CD8-positive, alpha-beta memory T cell (primary cell): ENCODE results near the gene BOK. TPM values are rescaled to one million over a fixed set of nuclear protein-coding genes. Genes with fewer than 3 reads are reported as not detected.

ENCODE experiments used
- CTCF ChIA-PET: fragments of 350-600 bp; sonication (Branson Sonifier 250); formaldehyde crosslinking; loops from one replicate; lab custom pipeline; 2021; ENCODE audit warnings: antibody characterized with exemption; lab: Charles Lee
- POLR2A ChIA-PET: fragments of 350-600 bp; sonication (Branson Sonifier 250); formaldehyde crosslinking; loops from one replicate; lab custom pipeline; 2021; ENCODE audit warnings: antibody characterized with exemption; lab: Charles Lee
- DNase-seq, 5 donors: peaks; one replicate each; pipeline versions ENCODE4 v3.0.0 to v3.0.0-alpha.2; 2020 to 2022; ENCODE audit warnings: mixed read lengths in 1 of 5
- H3K27ac ChIP-seq: one replicate; pipeline ENCODE4 v1.7.0; 2013; ENCODE audit warnings: low read depth, mild to moderate bottlenecking, low read length, moderate library complexity
- H3K27me3 ChIP-seq: 2 replicates; pipeline ENCODE4 v1.7.0; 2013; ENCODE audit warnings: low read length, mild to moderate bottlenecking; ENCODE audit not compliant: insufficient read depth, poor library complexity, severe bottlenecking
- H3K36me3 ChIP-seq: 2 replicates; pipeline ENCODE4 v1.7.0; 2013; ENCODE audit warnings: mild to moderate bottlenecking, low read length, moderate library complexity; ENCODE audit not compliant: insufficient read depth
- H3K4me1 ChIP-seq: 2 replicates; pipeline ENCODE4 v1.7.0; 2013; ENCODE audit warnings: mild to moderate bottlenecking, low read length, moderate library complexity; ENCODE audit not compliant: insufficient read depth
- H3K4me3 ChIP-seq: 2 replicates; pipeline ENCODE4 v1.7.0; 2013; ENCODE audit warnings: mild to moderate bottlenecking, low read length
- H3K9me3 ChIP-seq: 2 replicates; pipeline ENCODE4 v1.7.0; 2013; ENCODE audit warnings: mild to moderate bottlenecking, low read length
- H3K27ac Mint-ChIP-seq, 8 donors: one replicate each; pipeline ENCODE4 v1.8.0; 2020 to 2021; ENCODE audit warnings: mixed read lengths in 8 of 8, mild to moderate bottlenecking in 6 of 8, inconsistent platforms in 3 of 8, moderate library complexity in 3 of 8
- H3K27me3 Mint-ChIP-seq, 2 donors: one replicate each; pipeline ENCODE4 v1.8.0; 2020 to 2021; ENCODE audit warnings: mixed read lengths in 2 of 2, mild to moderate bottlenecking in 1 of 2, moderate library complexity in 1 of 2
- H3K36me3 Mint-ChIP-seq, 3 donors: one replicate each; pipeline ENCODE4 v1.8.0; 2020 to 2021; ENCODE audit warnings: mixed read lengths in 3 of 3, inconsistent platforms in 1 of 3, mild to moderate bottlenecking in 1 of 3
- H3K4me1 Mint-ChIP-seq, 3 donors: one replicate each; pipeline ENCODE4 v1.8.0; 2020 to 2021; ENCODE audit warnings: mixed read lengths in 3 of 3, inconsistent platforms in 1 of 3, mild to moderate bottlenecking in 1 of 3
- H3K4me3 Mint-ChIP-seq, 7 donors: one replicate each; pipeline ENCODE4 v1.8.0; 2020 to 2021; ENCODE audit warnings: mixed read lengths in 7 of 7, mild to moderate bottlenecking in 6 of 7, moderate library complexity in 4 of 7, inconsistent platforms in 2 of 7
- H3K9me3 Mint-ChIP-seq, 5 donors: one replicate each; pipeline ENCODE4 v1.8.0; 2020 to 2022; ENCODE audit warnings: mixed read lengths in 5 of 5, mild to moderate bottlenecking in 3 of 5, moderate library complexity in 2 of 5, inconsistent platforms in 1 of 5
- polyA plus RNA-seq: library from polyadenylated mRNA; unstranded; fragments of 300-500 nt; fragmentation: Illumina TruSeq; gene quantifications from one replicate; pipeline ENCODE4 v1.2.3, GENCODE V29; 2021
- total RNA-seq, 2 experiments: library from RNA; stranded (reverse); gene quantifications; one replicate each; pipeline ENCODE4 v1.2.3, GENCODE V29; 2021

Gene BOK, protein sequence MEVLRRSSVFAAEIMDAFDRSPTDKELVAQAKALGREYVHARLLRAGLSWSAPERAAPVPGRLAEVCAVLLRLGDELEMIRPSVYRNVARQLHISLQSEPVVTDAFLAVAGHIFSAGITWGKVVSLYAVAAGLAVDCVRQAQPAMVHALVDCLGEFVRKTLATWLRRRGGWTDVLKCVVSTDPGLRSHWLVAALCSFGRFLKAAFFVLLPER
- not detected for total RNA-seq
- not detected for polyA plus RNA-seq

DNA sequence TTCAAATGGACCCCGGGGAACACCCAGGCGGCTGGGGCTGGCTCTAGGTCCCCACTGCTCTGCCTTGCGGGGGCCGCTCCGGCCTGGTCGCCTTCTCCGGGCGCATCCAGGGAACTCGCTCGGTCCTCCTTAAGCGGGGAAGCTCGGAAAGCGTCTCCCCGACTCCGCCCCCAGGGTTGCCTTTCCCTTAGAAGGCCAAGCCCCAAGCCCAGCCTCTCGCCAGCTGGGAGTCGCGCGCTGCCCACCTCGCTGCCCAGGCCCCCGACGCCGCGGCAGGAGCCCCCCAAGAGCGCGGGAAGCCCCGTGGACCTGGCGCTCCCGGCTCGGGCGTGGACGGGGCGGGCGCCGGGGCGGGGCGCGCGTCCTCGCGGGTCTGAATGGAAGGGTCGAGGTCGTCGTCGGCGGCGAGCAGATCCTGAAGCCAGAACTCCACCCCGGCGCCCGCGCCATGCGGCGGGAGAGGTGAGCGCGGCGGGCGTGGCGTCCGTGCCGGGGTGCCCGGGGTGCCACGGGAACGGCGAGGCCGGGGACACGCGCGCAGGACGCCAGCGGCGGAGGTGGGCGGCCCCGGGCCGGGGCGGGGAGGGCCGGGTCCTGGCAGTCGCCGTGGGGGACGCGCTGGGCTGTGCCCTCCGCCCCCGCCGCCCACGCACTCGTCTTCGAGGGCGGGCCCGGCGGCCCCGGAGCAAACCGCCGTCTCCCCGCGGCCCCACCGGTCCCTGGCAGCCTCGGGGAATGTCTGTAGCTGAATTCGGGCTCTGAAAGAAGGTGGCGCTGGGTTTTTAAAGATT, at the start of gene BOK:
BOK (plus strand) TSS at position 214 of the 791 bp plus-strand sequence. CDS start 739 bp downstream, outside the sequence.
- DNase-seq, result no peak
- POLR2A ChIA-PET, result no interaction called here
- Mint-ChIP-seq H3K27ac (no peak within 1 kb of the TSS), H3K4me3 (peak within 1 kb of the TSS; percentile 52 to 74 (median 62)), H3K36me3 (peaks cover 0 to 12% (median 0%) of the 10 kb centered on the region in 3 donors), H3K27me3 (peaks cover 36 to 47% of the 10 kb centered on the region in 2 donors), H3K4me1 (peaks cover 9 to 19% (median 11%) of the 10 kb centered on the region in 3 donors), H3K9me3 (peaks cover 9 to 25% (median 14%) of the 10 kb centered on the region in 5 donors)
- Histone ChIP-seq H3K27me3 (peaks cover 4% of the 10 kb centered on the region), H3K27ac (no peak within 1 kb of the TSS), H3K4me3 (no peak within 1 kb of the TSS), H3K4me1 (no peaks in the 10 kb centered on the region), H3K36me3 (no peaks in the 10 kb centered on the region), H3K9me3 (no peaks in the 10 kb centered on the region)
- CTCF ChIA-PET, result no interaction called here

DNA sequence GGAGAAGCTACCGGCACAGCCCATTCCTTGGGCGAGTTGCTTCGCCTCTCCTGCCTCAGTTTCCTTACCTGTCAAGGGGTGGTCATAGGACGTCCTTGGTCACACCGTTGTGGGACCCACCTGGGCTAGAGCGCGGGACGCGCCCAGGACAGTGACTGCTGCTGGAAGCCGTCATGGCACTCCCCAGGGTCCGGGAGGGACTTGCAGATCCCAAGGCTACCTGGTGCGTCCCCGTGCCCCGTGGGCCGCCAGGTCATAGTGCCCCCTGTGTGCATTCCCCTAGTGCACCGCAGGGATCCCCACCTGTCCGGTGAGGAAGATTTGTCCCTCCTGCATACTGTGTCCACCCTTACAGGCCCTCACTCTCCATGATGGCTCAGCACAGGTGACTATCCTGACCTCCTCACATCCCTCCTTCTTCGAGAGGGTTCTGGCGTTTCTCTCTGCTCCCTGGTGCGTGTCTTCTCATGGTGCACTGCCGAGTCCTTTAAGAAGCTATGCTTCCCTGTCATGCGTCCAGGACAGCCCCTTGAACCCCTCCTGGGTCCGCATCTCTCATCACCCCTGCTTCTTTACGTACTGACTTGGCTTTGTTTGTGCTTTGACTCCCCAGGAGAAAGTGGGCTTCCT, 49.3 kb upstream of the BOK start:
- DNase-seq, result no peak
- ChIA-PET POLR2A (no interaction called here), CTCF (no interaction called here)
- peak overlapping the region; percentile 10 to 89 (median 77) for H3K27ac Mint-ChIP-seq
- Histone ChIP-seq H3K36me3 (no peaks in the 10 kb centered on the region), H3K27ac (peak overlapping the region; percentile 73), H3K4me3 (peak overlapping the region; percentile 80), H3K4me1 (peaks cover 16% of the 10 kb centered on the region), H3K27me3 (no peaks in the 10 kb centered on the region), H3K9me3 (no peaks in the 10 kb centered on the region)
- no peaks in the 10 kb centered on the region for H3K9me3 Mint-ChIP-seq
- H3K4me1 Mint-ChIP-seq, result peaks cover 19 to 41% (median 23%) of the 10 kb centered on the region in 3 donors
- peak overlapping the region; percentile 79 to 92 (median 83) for H3K4me3 Mint-ChIP-seq
- H3K27me3 Mint-ChIP-seq, result peaks cover 1 to 7% of the 10 kb centered on the region in 2 donors
- peaks cover 0 to 5% (median 0%) of the 10 kb centered on the region in 3 donors for H3K36me3 Mint-ChIP-seq

DNA sequence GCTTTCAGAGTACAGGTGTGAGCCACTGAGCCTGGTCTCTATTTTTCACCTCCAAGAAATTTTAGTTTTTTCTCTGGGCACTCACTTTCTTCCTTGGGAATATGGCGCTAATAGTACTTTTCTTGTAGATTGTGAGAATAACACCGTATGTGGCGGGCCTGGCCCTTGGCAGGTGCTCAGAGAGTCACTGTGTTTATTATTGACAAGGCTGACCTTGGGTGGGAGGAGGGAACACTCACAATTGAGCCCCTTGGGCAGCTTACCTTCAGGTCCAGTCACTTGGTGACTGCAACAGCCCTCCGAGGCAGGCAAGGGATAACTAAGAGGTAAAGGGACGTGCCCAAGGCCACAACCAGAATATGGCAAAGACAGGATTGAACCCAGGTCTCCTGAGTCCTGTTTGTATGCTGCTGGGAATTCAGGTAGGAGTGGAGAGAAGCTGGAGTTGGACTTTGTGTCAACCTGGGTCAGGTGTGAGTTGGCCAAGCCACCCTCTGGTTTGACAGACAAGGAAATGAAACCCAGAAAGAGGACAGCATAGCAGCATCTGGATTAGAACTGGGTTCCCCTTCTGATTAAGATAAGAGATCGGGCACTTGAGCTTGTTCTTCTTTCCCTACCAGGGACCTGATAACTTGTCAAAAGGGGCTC, 47.3 kb upstream of the BOK start:
- Histone ChIP-seq H3K27me3 (no peaks in the 10 kb centered on the region), H3K9me3 (no peaks in the 10 kb centered on the region), H3K36me3 (no peaks in the 10 kb centered on the region), H3K4me3 (no peak overlapping the region), H3K4me1 (peaks cover 16% of the 10 kb centered on the region), H3K27ac (no peak overlapping the region)
- no peak for DNase-seq
- ChIA-PET POLR2A (no interaction called here), CTCF (no interaction called here)
- Mint-ChIP-seq H3K4me1 (peaks cover 15 to 25% (median 17%) of the 10 kb centered on the region in 3 donors), H3K36me3 (peaks cover 0 to 2% (median 0%) of the 10 kb centered on the region in 3 donors), H3K9me3 (no peaks in the 10 kb centered on the region), H3K27ac (no peak overlapping the region), H3K27me3 (peaks cover 1 to 7% of the 10 kb centered on the region in 2 donors), H3K4me3 (peak overlapping the region in 3 of 7 donors; percentile 37 to 84 (median 54))

DNA sequence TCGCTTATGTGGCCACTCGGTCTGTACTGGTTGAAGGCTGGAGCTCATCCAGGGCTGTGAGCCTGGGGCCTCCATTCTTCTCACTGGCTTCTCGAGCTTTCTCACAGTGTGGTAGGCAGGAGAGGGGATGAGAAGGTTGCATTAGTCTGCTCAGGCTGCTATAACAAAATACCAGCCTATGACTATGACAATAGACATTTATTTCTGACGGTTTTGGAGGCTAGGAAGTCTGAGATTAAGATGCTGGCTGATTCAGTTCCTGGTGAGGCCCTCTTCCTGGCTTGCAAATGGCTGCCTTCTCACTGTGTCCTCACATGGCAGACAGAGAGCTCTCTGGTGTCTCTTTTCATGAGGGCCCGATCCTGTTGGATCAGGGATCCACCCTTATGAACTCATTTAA, 44.0 kb upstream of the BOK start:
- Mint-ChIP-seq H3K4me1 (peaks cover 4 to 9% (median 6%) of the 10 kb centered on the region in 3 donors), H3K27me3 (peaks cover 2 to 10% of the 10 kb centered on the region in 2 donors), H3K36me3 (no peaks in the 10 kb centered on the region), H3K27ac (peak overlapping the region in 2 of 8 donors; percentile 11 to 22), H3K9me3 (no peaks in the 10 kb centered on the region), H3K4me3 (peak overlapping the region in 1 of 7 donors; percentile 12)
- CTCF ChIA-PET, result no interaction called here
- H3K4me3 ChIP-seq, result no peak overlapping the region
- no peaks in the 10 kb centered on the region for H3K27me3 ChIP-seq
- DNase-seq, result no peak
- no peaks in the 10 kb centered on the region for H3K4me1 ChIP-seq
- no peaks in the 10 kb centered on the region for H3K36me3 ChIP-seq
- H3K9me3 ChIP-seq, result no peaks in the 10 kb centered on the region
- POLR2A ChIA-PET, result no interaction called here
- no peak overlapping the region for H3K27ac ChIP-seq

DNA sequence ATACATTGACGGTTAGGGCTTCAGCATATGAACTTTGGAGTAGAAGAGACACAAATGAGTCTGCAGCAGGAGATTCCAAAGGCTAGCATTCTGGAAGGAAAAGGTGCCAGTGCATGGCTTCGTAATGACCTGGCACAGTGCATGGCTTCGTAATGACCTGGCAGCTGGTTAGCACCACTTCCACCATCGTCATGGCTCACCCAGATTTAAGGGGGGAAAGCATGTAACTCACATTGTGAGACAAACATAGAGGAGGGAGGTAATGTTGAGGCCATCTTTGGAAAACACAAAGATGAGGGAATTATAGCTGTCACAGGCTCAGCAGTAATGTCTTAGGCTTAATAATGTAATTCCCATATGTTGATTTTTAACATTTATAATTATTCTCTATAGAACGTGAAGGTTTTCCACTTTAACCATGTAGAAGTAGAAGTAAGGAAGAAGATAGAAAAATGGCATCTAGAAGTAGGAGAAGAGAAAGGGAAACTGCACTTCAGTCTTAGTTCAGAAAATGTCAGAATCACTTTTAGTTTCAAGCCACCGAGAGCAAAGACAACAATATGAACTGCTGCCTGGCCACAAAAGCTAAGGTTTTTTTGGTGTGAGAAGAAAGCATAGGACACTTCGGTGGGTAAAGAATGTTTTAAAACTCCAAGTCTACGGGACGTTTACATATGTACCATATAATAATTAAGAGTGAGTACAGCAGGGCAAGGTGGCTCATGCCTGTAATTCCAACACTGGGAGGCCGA, 43.4 kb upstream of the BOK start:
- Histone ChIP-seq H3K4me1 (no peaks in the 10 kb centered on the region), H3K36me3 (no peaks in the 10 kb centered on the region), H3K27ac (no peak overlapping the region), H3K4me3 (no peak overlapping the region), H3K27me3 (no peaks in the 10 kb centered on the region), H3K9me3 (no peaks in the 10 kb centered on the region)
- ChIA-PET CTCF (no interaction called here), POLR2A (no interaction called here)
- Mint-ChIP-seq H3K4me3 (peak overlapping the region in 1 of 7 donors; percentile 12), H3K4me1 (peaks cover 0 to 6% (median 4%) of the 10 kb centered on the region in 3 donors), H3K27me3 (peaks cover 3 to 10% of the 10 kb centered on the region in 2 donors), H3K36me3 (no peaks in the 10 kb centered on the region), H3K9me3 (no peaks in the 10 kb centered on the region), H3K27ac (peak overlapping the region in 2 of 8 donors; percentile 22 to 23)
- DNase-seq, result no peak

DNA sequence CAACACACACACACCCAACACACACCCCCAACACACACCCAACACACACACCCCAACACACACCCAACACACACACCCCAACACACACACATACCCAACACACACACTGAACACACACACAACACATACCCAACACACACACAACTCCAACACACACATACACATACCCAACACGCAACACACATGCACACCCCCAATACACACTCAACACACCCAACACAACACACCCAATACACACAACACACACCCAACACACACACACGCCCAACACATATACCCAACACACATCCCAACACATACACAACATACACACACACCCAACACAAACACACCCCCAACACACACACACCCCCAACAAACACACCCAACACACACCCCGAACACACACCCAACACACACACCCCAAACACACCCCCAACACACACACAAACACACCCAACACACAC, 42.0 kb upstream of the BOK start:
- Histone ChIP-seq H3K36me3 (no peaks in the 10 kb centered on the region), H3K9me3 (no peaks in the 10 kb centered on the region), H3K4me3 (no peak overlapping the region), H3K4me1 (no peaks in the 10 kb centered on the region), H3K27ac (no peak overlapping the region), H3K27me3 (no peaks in the 10 kb centered on the region)
- POLR2A ChIA-PET, result no interaction called here
- H3K36me3 Mint-ChIP-seq, result no peaks in the 10 kb centered on the region
- H3K27ac Mint-ChIP-seq, result no peak overlapping the region
- no peaks in the 10 kb centered on the region for H3K9me3 Mint-ChIP-seq
- CTCF ChIA-PET, result no interaction called here
- peaks cover 10% of the 10 kb centered on the region in 2 donors for H3K27me3 Mint-ChIP-seq
- no peak overlapping the region for H3K4me3 Mint-ChIP-seq
- DNase-seq, result no peak
- H3K4me1 Mint-ChIP-seq, result peaks cover 0 to 4% (median 4%) of the 10 kb centered on the region in 3 donors

DNA sequence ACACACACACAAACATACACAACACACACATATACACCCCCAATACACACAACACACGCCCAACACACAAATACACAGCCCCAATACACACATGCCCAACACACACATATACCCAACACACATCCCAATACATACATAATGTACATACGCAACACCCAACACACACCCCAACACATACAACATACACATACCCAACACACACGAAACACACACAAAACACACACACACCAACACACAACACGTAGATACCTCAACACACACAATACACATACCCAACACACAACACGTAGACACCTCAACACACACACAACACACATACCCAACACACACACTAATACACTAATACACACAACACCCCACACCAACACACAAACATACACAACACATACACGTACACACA, 41.2 kb upstream of the BOK start:
- no peaks in the 10 kb centered on the region for H3K27me3 ChIP-seq
- peaks cover 12% of the 10 kb centered on the region in 2 donors for H3K27me3 Mint-ChIP-seq
- H3K36me3 Mint-ChIP-seq, result no peaks in the 10 kb centered on the region
- peaks cover 0 to 4% (median 4%) of the 10 kb centered on the region in 3 donors for H3K4me1 Mint-ChIP-seq
- DNase-seq, result no peak
- no peaks in the 10 kb centered on the region for H3K9me3 Mint-ChIP-seq
- H3K27ac Mint-ChIP-seq, result peak overlapping the region in 3 of 8 donors; percentile 8 to 20 (median 13)
- no peak overlapping the region for H3K4me3 Mint-ChIP-seq
- ChIA-PET CTCF (no interaction called here), POLR2A (no interaction called here)
- H3K36me3 ChIP-seq, result no peaks in the 10 kb centered on the region
- no peaks in the 10 kb centered on the region for H3K4me1 ChIP-seq
- no peak overlapping the region for H3K4me3 ChIP-seq
- H3K9me3 ChIP-seq, result no peaks in the 10 kb centered on the region
- no peak overlapping the region for H3K27ac ChIP-seq
